HS-5 (cell line): ENCODE results near the gene MORN5.

Experiments
- DNase-seq: peaks from one replicate; pipeline ENCODE4 v3.0.0-alpha.2; 2012; ENCODE audit warnings: low read depth

The MORN5 gene

DNA sequence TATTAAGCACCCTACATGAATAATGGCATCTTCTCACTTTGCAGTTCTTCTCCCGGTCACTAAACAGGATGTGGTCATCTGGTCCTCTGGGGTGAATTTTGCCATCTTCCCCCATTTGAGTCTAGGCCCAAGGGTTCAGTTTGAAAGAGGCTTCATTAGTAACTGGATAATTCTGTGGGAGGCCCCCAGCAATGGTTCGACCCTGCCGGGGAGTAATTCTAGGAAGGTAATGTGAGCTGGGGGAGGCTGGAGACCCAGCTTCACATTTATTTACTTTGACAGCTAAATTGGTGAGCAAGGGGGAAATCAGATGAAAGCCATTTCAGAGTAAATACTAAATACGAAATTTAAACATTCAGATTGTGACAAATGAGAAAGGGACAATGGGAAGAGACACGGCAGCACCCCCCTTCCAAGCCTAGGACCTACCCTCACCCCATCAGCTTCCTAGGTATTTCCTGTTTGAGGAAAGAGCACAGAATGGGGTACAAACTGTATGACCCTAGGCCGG lies 73.1 kb downstream of the MORN5 start:
- DNase-seq: no peak

DNA sequence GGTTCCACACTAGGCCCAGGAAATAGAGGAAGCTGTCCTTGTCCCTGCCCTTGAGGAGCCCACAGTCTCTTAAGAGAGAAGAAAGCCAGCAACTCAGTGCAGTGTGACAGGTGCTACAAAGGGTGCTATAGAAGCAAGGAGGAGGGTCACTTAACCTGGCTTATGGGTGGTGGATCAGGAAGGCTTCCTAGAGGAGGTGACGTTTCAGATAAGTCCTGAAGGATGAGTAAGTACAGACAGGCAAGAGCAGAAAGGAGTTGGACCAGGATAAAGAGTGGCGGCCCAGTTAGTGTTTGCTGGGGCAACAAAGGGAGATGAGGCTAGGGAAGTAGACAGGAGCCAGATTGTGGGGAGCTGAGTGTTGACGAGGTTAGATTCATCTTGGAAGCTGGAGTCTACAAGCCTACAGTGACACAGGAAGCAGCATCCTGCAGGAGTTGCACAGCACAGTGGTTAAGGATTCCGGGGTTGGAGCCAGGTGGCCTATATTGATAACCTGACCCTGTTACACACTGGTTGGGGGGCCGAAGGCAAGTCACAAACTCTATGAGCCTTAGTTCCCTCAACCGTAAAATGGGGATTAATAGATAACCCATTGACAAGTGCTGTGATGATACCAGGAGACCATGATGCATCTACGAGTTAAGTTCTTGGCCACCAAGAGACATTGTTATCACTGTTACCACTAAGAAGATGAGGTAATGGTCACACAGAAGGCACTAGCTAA lies 74.5 kb downstream of the MORN5 start:
- no peak for DNase-seq

DNA sequence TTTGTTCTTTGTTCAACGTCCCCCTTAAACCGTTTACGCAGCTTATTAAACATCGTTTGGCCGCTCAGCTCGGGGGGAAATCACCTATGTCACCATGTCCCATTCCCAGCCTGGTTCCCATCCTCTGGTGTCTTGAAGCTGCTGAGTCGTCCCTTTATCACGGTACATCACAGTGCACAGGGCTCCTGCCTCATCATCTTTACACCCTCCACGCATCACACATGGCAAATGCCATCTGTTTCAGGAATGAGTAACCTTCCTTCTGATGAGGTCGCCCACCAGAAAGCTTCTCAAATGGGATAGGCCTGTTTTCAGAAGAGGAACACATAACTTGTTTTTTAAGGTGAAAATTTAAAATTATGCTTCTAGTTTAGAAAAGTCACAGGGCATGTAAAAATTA lies 77.0 kb downstream of the MORN5 start:
- no peak for DNase-seq

DNA sequence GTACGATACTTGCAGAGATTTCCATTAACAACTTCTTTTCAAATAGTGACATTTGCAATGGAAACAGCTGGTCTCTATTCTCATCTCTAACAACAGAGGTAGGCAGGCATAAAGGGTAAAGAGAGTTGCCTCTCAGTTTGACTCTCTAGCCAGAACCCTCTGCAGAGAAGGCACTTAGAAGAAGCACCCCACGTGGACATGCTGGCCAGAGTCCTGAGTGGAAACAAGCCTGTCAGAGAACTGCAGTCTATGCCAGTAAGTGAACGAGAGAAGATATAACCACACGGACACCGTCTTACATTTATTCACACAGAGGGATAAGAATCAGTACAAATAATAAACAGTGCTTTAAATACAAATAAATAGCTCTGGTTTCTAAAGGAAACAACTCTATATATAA lies 80.0 kb downstream of the MORN5 start:
- DNase-seq: no peak

DNA sequence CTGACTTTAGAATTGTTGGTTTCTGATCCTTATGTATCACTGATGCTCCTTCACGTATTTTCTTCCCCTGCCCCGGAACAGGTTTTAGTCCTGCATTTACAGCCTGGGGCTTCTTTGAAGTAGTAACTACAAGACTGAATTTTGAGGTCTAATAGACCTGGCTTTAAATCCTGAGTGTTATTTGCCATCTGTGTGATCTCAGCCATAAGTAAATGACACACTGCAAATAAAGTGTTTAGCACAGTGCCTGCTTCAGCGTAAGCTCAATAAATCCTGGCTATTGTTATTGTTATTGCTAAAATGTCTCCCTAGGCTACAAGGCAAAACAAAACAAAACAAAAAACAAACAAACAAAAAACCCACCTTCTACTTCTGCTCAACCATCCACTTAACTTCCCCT lies 84.6 kb downstream of the MORN5 start:
- DNase-seq: no peak

DNA sequence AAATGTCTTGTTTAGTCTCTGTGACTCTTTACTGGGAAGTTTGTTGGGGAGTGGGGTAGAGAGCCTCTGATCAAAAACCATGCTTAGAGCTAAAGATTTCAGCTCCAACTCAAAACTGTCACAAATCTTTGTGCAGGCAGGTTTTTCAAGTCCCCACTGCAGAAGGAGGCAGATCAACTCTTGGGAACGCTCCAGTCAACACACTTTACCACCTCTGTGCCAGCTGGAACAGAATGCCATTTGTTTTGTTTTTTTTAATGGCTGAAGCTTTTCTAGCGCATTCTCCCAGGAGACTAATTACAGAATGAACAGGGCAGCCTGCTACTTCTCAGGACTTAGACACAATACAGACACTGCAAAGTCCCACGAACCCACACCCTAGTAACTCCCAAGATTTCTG lies 87.0 kb downstream of the MORN5 start:
- no peak for DNase-seq

DNA sequence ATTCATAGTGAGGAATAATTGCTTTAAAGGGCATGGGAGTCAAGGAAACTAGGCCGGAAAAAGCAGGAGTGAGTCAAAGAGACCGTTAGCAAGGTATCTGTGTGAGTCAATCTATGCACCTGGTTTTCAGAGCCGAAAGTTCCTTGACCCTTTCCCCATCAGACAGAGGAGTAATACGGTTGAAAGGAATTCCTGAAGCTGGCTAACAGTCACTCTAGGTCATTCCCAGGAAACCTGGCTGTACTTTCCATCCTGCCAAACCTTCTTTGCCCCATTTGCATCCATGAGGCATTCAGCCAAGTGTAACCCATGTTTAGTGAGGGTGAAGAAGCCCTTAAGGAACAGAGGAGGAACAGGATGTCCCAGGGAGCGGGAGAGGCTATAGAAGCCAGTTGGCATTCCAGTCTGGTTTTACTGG lies 88.7 kb downstream of the MORN5 start:
- DNase-seq: no peak
